ENCODE results near the gene CRK.

The CRK gene

GRCh38 chr17:1491443-1492248, 35.6 kb upstream of the CRK start:
- peak overlapping the region; percentile 88; the same call in 1 of the 2 replicates for H3K4me3 ChIP-seq (ENCODE audit: low read length)
- TF ChIP-seq ZNF274 (IDR thresholded peaks at IDR 0.05; ENCODE audit: low read depth, low read length) = no peak

GRCh38 chr17:1490643-1491442, 34.8 kb upstream of the CRK start:
- TF ChIP-seq ZNF274 (IDR thresholded peaks at IDR 0.05; ENCODE audit: low read depth, low read length) = no peak
- peak overlapping the region; percentile 88 for H3K4me3 ChIP-seq (ENCODE audit: low read length)

- no peak for TF ChIP-seq ZNF274 (IDR thresholded peaks at IDR 0.05; ENCODE audit: low read depth, low read length)
- no peak overlapping the region for H3K4me3 ChIP-seq (ENCODE audit: low read length)
These were observed 32.8 kb upstream of the CRK start for GRCh38 chr17:1488826-1489270.

- TF ChIP-seq ZNF274 (IDR thresholded peaks at IDR 0.05; ENCODE audit: low read depth, low read length) = no peak
- peak overlapping the region; percentile 58; the same call in 1 of the 2 replicates for H3K4me3 ChIP-seq (ENCODE audit: low read length)
These were observed 32.1 kb upstream of the CRK start for GRCh38 chr17:1487939-1488825.

- TF ChIP-seq ZNF274 (IDR thresholded peaks at IDR 0.05; ENCODE audit: low read depth, low read length) = no peak
- peak overlapping the region; percentile 58; the same call in 1 of the 2 replicates for H3K4me3 ChIP-seq (ENCODE audit: low read length)
These were observed 31.0 kb upstream of the CRK start for GRCh38 chr17:1486802-1487695.

GRCh38 chr17:1485423-1486376, 29.7 kb upstream of the CRK start:
- TF ChIP-seq ZNF274 (IDR thresholded peaks at IDR 0.05; ENCODE audit: low read depth, low read length) = no peak
- H3K4me3 ChIP-seq (ENCODE audit: low read length) = peak overlapping the region; percentile 59; the same call in 1 of the 2 replicates

GRCh38 chr17:1484676-1485422, 28.8 kb upstream of the CRK start:
- no peak for TF ChIP-seq ZNF274 (IDR thresholded peaks at IDR 0.05; ENCODE audit: low read depth, low read length)

GRCh38 chr17:1484060-1484535, 28.1 kb upstream of the CRK start:
- TF ChIP-seq ZNF274 (IDR thresholded peaks at IDR 0.05; ENCODE audit: low read depth, low read length) = no peak
- H3K4me3 ChIP-seq (ENCODE audit: low read length) = no peak overlapping the region

More at GRCh38 chr17:1484676-1485422, 28.8 kb upstream of the CRK start:
- H3K4me3 ChIP-seq (ENCODE audit: low read length) = peak overlapping the region; percentile 59; the same call in 1 of the 2 replicates

- TF ChIP-seq ZNF274 (IDR thresholded peaks at IDR 0.05; ENCODE audit: low read depth, low read length) = no peak
These were observed 26.6 kb upstream of the CRK start for GRCh38 chr17:1482680-1483079.

GRCh38 chr17:1481736-1482135, 25.7 kb upstream of the CRK start:
- no peak overlapping the region for H3K4me3 ChIP-seq (ENCODE audit: low read length)
- no peak for TF ChIP-seq ZNF274 (IDR thresholded peaks at IDR 0.05; ENCODE audit: low read depth, low read length)

More at GRCh38 chr17:1482680-1483079, 26.6 kb upstream of the CRK start:
- H3K4me3 ChIP-seq (ENCODE audit: low read length) = no peak overlapping the region

Measured in GM08714 (cell line).